H1 (cell line): ENCODE results near the gene PDZD2. TPM values are rescaled to one million over a fixed set of nuclear protein-coding genes. Genes with fewer than 3 reads are reported as not detected.

Experiments used
- JUN ChIP-seq: IDR thresholded peaks from 2 replicates; pipeline ENCODE4 v1.6.1; 2011; ENCODE audit warnings: low read depth, mild to moderate bottlenecking, improper control_type of control experiment, low read length
- NANOG ChIP-seq: IDR thresholded peaks from 2 replicates; pipeline ENCODE4 v1.6.1; 2011; ENCODE audit warnings: low read length, low read depth, mild to moderate bottlenecking, inconsistent platforms; ENCODE audit not compliant: insufficient read depth, poor library complexity, severe bottlenecking
- SRF ChIP-seq: IDR thresholded peaks from 2 replicates; pipeline ENCODE4 v1.6.1; 2011; ENCODE audit warnings: mild to moderate bottlenecking, low read depth, low read length, moderate library complexity
- TAF7 ChIP-seq: optimal IDR thresholded peaks from 2 replicates; pipeline ENCODE3; 2011; ENCODE audit warnings: low read depth, mild to moderate bottlenecking, inconsistent platforms, low read length, moderate library complexity, borderline replicate concordance
- polyA plus RNA-seq, 7 experiments: library from polyadenylated mRNA; depleted of rRNA in 3 of 7; stranded (reverse) in 5 of 7; unstranded in 2 of 7; fragments of >200 nt in 5 of 7; fragments of 200-250 nt in 2 of 7; gene quantifications; 1 replicate in 5 of 7; 2 replicates in 1 of 7; 4 replicates in 1 of 7; pipeline versions ENCODE4 v1.2.1 to v1.2.3, GENCODE V29; 2011 to 2013; ENCODE audit warnings: missing spikeins in 2 of 7, mixed read lengths in 2 of 7
- total RNA-seq: library from RNA; stranded (reverse); fragmentation: NEBNext Ultra II Directional; extraction: Animal tissue kit (Norgen Biotek cat#: 25700); gene quantifications from 2 replicates; pipeline ENCODE4 v1.2.1, GENCODE V29; 2021
- TF ChIP-seq, protein P1 (sequence below): fragments of 300-600 bp; sonication (generic); IDR thresholded peaks from 2 replicates; pipeline ENCODE4 v1.7.1; 2012; ENCODE audit warnings: low read length, moderate library complexity, mild to moderate bottlenecking, inconsistent platforms; ENCODE audit not compliant: insufficient replicate concordance

The PDZD2 gene
- total and polyA plus RNA-seq, 2 of the 8 experiments (the other 6 are each of a cell fraction or from before 2014, with no cell fraction given): 1.2 to 6.8 TPM

DNA sequence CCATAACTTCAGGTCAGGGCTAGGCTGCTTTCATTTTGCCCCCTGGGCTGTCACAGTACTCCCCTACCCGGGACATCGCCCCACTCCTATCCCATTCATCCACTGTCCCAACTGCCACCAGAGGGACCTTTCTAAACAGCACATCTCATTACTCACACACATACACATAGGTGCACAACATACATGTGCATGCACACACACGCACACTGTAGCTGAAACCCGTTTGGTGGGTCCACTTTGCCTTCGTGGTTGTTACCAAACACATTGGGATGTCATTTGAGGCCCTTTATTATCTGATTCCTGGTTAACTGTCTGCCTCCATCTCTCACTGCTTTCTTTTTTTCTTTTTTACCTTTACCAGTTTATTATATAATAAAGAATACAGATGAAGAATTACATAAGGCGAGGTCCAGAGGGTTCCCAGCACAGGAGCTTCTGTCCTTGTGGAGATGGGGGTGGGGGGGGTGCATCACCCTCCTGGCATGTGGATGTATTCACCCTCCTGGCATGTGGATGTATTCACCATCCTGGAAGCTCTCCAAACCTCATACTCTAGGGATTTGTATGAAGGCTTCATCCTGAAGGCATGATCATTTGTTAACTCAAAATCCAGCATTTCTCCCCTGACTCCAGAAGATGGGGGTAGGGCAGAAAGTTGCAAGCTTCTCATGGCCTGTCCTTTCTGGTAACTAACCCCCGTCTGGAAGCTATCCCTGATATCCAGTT, 349.2 kb downstream of the PDZD2 start (continued):
- TF ChIP-seq, protein P1, sequence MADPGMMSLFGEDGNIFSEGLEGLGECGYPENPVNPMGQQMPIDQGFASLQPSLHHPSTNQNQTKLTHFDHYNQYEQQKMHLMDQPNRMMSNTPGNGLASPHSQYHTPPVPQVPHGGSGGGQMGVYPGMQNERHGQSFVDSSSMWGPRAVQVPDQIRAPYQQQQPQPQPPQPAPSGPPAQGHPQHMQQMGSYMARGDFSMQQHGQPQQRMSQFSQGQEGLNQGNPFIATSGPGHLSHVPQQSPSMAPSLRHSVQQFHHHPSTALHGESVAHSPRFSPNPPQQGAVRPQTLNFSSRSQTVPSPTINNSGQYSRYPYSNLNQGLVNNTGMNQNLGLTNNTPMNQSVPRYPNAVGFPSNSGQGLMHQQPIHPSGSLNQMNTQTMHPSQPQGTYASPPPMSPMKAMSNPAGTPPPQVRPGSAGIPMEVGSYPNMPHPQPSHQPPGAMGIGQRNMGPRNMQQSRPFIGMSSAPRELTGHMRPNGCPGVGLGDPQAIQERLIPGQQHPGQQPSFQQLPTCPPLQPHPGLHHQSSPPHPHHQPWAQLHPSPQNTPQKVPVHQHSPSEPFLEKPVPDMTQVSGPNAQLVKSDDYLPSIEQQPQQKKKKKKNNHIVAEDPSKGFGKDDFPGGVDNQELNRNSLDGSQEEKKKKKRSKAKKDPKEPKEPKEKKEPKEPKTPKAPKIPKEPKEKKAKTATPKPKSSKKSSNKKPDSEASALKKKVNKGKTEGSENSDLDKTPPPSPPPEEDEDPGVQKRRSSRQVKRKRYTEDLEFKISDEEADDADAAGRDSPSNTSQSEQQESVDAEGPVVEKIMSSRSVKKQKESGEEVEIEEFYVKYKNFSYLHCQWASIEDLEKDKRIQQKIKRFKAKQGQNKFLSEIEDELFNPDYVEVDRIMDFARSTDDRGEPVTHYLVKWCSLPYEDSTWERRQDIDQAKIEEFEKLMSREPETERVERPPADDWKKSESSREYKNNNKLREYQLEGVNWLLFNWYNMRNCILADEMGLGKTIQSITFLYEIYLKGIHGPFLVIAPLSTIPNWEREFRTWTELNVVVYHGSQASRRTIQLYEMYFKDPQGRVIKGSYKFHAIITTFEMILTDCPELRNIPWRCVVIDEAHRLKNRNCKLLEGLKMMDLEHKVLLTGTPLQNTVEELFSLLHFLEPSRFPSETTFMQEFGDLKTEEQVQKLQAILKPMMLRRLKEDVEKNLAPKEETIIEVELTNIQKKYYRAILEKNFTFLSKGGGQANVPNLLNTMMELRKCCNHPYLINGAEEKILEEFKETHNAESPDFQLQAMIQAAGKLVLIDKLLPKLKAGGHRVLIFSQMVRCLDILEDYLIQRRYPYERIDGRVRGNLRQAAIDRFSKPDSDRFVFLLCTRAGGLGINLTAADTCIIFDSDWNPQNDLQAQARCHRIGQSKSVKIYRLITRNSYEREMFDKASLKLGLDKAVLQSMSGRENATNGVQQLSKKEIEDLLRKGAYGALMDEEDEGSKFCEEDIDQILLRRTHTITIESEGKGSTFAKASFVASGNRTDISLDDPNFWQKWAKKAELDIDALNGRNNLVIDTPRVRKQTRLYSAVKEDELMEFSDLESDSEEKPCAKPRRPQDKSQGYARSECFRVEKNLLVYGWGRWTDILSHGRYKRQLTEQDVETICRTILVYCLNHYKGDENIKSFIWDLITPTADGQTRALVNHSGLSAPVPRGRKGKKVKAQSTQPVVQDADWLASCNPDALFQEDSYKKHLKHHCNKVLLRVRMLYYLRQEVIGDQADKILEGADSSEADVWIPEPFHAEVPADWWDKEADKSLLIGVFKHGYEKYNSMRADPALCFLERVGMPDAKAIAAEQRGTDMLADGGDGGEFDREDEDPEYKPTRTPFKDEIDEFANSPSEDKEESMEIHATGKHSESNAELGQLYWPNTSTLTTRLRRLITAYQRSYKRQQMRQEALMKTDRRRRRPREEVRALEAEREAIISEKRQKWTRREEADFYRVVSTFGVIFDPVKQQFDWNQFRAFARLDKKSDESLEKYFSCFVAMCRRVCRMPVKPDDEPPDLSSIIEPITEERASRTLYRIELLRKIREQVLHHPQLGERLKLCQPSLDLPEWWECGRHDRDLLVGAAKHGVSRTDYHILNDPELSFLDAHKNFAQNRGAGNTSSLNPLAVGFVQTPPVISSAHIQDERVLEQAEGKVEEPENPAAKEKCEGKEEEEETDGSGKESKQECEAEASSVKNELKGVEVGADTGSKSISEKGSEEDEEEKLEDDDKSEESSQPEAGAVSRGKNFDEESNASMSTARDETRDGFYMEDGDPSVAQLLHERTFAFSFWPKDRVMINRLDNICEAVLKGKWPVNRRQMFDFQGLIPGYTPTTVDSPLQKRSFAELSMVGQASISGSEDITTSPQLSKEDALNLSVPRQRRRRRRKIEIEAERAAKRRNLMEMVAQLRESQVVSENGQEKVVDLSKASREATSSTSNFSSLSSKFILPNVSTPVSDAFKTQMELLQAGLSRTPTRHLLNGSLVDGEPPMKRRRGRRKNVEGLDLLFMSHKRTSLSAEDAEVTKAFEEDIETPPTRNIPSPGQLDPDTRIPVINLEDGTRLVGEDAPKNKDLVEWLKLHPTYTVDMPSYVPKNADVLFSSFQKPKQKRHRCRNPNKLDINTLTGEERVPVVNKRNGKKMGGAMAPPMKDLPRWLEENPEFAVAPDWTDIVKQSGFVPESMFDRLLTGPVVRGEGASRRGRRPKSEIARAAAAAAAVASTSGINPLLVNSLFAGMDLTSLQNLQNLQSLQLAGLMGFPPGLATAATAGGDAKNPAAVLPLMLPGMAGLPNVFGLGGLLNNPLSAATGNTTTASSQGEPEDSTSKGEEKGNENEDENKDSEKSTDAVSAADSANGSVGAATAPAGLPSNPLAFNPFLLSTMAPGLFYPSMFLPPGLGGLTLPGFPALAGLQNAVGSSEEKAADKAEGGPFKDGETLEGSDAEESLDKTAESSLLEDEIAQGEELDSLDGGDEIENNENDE: no peak
- no peak for TF ChIP-seq JUN
- TF ChIP-seq SRF: no peak
- no peak for TF ChIP-seq NANOG
- TF ChIP-seq TAF7: no peak
- TF ChIP-seq, all 59 proteins: peak for 0
